ENCODE data around the gene SETD5.

Gene SETD5

DNA sequence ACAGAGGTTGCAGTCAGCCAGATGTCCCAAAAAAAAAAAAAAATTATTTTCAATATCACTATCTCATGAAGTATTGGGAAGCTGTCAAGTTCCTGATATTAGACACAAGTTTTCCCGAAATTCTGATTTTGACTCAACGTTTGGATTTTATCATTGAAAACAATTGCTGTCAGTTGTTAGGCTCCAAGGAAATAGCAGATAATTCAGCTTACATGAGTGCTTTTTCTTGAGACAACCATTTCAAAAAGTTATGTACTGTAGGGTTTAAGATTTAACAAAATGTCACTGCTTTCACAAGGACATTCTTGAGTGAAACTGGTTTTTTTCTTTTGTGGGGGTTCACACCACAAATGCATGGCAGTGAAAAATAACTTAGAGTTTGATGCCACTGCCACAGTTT is 9.3 kb upstream of the SETD5 start:
- DNase-seq = no peak

GRCh38 chr3:9388562-9389272 is 8.7 kb upstream of the SETD5 start:
- DNase-seq = no peak

- DNase-seq = no peak
Measured at GRCh38 chr3:9390265-9390888, 7.0 kb upstream of the SETD5 start.

GRCh38 chr3:9392041-9392440 is 5.4 kb upstream of the SETD5 start:
- DNase-seq = no peak

- DNase-seq = no peak
Measured at GRCh38 chr3:9395570-9396300, 1.7 kb upstream of the SETD5 start.

DNA sequence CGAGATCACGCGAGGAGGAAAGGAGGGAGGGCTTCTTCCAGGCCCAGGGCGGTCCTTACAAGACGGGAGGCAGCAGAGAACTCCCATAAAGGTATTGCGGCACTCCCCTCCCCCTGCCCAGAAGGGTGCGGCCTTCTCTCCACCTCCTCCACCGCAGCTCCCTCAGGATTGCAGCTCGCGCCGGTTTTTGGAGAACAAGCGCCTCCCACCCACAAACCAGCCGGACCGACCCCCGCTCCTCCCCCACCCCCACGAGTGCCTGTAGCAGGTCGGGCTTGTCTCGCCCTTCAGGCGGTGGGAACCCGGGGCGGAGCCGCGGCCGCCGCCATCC is 1.1 kb upstream of the SETD5 start:
- DNase-seq = peak in 4 of 5 donors; percentile 72 to 91 (median 81)

DNA sequence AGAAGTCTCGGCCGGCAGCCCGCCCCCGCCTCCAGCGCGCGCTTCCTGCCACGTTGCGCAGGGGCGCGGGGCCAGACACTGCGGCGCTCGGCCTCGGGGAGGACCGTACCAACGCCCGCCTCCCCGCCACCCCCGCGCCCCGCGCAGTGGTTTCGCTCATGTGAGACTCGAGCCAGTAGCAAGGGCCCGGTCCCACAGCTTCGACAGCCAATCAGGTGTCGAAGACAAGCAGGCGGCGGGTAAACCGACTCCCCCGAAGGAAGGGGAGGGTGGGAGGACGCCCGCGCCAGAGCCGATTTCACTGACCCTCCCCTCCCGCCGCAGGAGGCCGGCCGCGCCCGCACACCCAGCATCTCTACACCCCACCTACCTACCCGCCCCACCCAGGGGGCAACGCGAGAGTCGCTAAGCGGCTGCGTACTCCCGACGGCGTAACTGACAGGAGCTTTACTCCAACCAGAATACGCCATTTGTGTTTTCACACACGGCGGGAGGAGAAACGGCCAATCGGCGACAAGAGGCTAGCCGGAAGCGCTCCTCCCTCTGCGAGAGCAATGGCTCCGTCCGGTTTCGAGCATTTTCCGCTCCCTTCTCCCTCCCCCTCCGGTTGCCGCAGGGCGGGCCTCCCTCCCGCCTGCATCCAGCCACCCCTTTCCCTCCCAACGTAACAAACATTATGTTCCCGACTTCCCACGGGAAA is 633 bp upstream of the SETD5 start:
- peak; percentile 96 to 99 (median 98) for DNase-seq

- DNase-seq = peak in 4 of 5 donors; percentile 8 to 34 (median 26)
Measured at GRCh38 chr3:9397906-9398699, 688 bp downstream of the SETD5 start.

DNA sequence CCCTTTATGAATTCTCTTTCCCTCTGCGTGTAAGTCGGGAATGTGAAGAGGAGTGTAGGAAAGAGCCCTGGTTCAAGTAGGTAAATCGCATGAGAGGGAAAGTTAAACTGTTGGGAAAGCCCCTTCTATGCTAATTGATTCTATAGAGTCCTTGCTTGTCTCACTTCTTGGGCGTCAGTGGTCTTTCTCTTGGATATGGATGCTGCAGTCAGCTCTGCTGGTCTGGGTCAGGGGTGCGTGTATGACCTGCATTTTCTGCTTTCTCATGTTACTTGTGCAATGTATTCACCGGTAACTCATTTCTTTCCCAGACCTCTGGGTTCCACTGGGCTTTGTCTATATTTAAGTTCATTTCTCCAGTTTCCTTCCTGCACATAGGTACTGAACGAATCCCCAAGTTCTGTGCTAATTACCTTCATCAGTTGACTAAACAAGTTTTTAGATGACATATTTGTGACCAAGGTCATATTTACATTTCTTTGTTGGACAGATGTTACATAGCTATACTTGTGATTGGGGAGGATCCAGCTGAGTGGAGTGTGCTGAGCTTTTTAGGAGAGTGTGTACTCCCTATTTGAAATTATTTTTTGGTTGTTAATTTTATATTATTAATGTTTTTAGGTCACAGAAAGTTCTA is 1.4 kb downstream of the SETD5 start:
- DNase-seq = peak in 2 of 5 donors; percentile 13 to 41

DNA sequence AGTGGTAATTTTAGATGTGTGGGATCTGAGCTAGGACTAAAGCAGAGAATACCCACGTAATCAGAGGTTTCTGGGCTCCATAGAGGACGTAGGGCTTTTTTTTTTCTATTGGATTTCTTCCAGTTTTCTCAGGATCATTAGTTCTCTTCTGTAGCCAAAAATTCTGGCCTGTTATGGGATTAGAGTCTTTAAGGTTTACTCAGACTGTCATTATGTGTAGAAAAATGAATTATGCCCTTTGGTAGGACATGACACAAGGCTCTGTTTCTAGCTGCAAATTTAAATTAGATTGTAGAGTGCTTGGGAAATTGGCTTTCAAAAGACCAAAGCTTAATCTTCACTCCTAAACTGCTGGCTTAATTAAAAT is 1.9 kb downstream of the SETD5 start:
- no peak for DNase-seq

- peak in 1 of 5 donors; percentile 37 for DNase-seq
Measured at GRCh38 chr3:9399746-9400145, 2.3 kb downstream of the SETD5 start.

DNA sequence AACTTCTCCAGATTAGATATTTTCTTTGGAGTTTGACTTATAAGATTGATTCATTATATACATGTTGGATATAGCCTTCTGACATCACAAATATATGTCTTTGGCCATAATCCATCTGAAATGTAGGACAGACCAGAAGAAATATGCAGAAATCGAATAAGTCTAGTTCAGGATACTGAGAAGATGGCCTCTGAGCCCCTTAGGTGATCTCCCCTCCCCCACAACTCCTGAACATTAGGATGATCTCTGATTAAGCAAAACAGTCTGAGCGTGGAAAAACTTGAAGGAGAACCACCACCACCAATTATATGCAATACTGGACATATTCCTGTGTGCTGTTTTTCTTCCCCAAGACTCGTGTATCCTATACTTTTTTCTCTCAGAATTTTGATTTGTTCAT is 3.2 kb downstream of the SETD5 start:
- DNase-seq = no peak

DNA sequence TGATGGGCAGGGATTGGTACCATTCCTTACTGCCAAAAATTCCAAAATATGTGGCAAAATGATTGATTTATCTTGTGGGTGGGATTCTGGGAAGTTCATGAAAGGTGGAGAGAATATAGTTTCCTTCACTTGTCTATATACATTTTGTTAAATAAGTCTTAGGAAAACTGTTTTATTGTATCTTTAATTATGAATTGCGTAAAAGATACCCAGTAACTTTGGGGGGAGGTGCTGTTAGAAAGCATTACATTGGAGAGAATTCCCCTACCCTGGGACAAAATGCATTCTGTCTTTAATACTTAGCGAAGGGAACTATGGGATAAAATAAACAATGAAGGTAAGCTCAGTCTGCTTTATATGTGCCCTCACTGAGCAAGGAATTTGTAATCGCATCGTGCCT is 4.6 kb downstream of the SETD5 start:
- DNase-seq = no peak

DNA sequence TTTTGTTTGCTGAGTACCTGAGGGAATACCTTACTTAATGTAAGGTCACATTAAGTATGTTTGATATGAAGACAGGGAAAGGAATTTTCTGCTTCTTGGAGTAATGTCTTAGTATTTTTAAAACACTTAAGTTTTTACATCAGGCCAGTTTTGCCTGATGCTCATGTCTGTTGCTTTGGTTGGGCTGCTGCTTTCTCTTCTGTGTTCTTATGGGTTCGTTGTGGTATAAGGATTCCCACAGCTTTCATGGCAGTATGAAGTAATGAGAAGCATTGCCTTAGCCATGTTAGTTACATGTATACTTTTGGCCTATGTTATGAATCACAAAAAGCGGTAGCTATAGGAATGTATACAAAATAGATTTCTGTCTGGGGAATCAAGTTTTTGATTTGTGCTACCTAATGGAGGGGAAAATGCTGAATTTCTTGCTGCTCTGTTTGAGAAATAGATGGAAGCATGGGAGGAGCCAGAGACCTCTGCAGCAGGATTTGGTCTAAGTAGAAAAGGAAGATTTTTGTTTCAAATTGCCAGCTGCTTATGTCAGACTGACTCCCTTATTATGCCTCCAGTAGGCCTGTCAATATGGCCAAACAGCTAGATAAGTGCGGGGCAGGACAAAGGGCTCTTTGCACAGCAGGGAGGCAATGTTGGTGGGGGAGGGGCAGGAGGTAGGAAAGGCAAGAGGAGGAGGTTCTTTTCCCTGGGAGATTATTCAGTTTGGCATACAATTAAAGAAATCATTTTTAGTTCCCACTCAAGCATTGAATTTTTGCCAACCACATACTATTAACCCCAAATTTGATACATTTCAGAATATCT is 5.2 kb downstream of the SETD5 start:
- DNase-seq = no peak

DNA sequence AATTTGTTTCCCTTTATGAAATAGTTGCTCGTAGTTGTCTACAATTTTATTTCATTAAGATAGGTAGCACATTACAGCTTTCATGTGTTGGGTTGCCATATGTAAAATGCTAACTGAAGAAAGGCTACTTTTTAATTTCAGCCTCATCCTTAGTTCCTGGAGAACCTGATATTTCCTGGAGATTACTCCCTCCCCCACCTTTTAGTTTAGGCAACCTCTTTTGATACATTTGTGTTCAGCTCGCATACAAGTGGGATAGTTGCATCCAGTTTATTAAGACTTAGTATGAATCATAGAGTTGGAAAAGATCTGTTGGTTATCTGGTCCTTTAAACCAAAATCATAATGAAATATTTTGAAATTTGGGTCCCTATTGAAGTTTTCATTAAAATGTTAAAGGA is 6.0 kb downstream of the SETD5 start:
- DNase-seq = no peak

GRCh38 chr3:9404680-9405079 is 7.3 kb downstream of the SETD5 start:
- no peak for DNase-seq

- no peak for DNase-seq
Measured at GRCh38 chr3:9405756-9406155, 8.3 kb downstream of the SETD5 start.

DNA sequence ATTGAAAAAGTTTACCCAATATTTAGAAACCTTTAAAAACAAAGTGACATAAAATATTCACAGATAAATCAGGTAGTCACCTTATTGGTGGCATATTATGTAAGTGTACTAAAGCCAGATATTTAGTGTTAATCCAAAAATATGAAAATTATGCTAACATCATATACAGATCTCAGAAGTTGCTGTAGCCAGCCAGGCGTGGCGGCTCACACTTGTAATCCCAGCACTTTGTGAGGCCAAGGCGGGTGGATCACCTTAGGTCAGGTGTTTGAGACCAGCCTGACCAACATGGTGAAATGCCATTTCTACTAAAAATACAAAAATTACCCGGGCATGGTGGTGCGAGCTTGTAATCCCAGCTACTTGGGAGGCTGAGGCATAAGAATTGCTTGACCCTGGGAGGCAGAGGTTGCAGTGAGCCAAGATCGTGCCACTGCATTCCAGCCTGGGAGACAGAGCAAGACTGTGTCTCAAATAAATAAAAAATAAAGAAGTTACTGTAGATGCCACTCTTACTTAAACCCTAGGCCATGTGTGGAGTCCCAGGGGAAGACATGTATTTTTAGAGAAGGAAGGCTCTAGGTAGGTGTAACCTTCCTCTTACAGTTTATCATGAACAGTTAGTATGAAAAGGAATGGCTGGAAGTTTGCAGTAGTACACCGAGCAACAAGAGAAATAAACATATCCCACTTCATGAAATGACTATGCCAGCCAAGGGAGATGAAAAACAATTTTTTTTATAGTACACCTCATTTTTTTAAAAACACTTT is 9.6 kb downstream of the SETD5 start:
- no peak for DNase-seq

GRCh38 chr3:9408061-9408460 is 10.6 kb downstream of the SETD5 start:
- no peak for DNase-seq

DNA sequence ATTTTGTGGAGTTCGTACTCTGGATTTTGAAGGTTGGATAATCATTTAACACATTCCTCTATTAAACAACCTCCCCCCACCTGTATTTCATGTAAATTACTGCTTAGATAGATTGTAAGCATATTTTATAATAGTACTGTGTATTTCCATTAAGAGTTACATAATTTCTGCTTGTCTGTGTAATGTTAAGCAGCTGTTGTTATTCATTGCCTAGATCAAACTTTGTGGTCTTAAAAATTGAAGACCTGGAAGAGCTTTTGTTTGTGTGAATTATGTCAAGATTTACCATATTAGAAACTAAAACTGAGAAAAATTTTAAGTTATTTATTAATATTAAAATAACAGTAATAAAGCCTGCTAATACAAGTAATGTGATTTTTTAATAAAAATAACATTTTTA is 11.1 kb downstream of the SETD5 start:
- DNase-seq = no peak
